OCI-LY1 (cell line): ENCODE results near the gene ZNF292.

ENCODE experiments used
- EZH2 ChIP-seq: fragments of 200-600 bp; sonication (generic), shearing (Covaris generic); IDR thresholded peaks from 2 replicates; pipeline ENCODE4 v1.8.0; 2017; ENCODE audit warnings: borderline replicate concordance, mixed run types, mild to moderate bottlenecking, antibody characterized with exemption, low read length, moderate library complexity, mixed read lengths
- TF ChIP-seq, protein P1 (sequence below): fragments of 200-600 bp; sonication (generic), shearing (Covaris generic); IDR thresholded peaks from 2 replicates; pipeline ENCODE4 v1.5.1; 2017; ENCODE audit warnings: mild to moderate bottlenecking, antibody characterized with exemption, low read length, moderate library complexity, mixed read lengths

DNA sequence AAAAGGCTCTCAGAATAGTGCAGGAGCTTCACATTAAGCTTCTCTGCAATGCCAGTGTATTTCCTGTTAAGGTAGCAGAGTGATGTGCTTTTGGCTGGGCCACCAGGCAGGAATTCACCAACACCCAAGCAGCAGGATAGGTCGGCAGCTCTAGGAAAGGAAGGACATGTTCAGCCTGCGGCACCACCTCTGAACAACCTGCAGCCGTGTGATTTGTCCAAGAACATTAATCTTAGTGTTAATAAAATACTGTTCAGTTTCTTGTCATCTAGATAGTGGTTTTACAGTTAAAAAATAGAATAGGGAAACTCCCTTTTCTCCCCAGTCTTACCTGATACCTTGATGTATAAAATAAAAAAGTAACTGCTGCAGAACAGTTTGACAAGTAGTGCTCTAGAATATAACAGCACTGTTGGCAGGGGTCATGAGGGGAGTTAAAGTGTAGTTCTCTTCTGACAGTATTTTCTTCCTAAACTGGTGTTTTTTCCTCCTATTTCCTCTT lies 18.8 kb downstream of the ZNF292 start:
- TF ChIP-seq, protein P1, sequence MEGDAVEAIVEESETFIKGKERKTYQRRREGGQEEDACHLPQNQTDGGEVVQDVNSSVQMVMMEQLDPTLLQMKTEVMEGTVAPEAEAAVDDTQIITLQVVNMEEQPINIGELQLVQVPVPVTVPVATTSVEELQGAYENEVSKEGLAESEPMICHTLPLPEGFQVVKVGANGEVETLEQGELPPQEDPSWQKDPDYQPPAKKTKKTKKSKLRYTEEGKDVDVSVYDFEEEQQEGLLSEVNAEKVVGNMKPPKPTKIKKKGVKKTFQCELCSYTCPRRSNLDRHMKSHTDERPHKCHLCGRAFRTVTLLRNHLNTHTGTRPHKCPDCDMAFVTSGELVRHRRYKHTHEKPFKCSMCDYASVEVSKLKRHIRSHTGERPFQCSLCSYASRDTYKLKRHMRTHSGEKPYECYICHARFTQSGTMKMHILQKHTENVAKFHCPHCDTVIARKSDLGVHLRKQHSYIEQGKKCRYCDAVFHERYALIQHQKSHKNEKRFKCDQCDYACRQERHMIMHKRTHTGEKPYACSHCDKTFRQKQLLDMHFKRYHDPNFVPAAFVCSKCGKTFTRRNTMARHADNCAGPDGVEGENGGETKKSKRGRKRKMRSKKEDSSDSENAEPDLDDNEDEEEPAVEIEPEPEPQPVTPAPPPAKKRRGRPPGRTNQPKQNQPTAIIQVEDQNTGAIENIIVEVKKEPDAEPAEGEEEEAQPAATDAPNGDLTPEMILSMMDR: no peak
- no peak for TF ChIP-seq EZH2
